ENCODE data around the gene TCF12.

TCF12 gene

DNA sequence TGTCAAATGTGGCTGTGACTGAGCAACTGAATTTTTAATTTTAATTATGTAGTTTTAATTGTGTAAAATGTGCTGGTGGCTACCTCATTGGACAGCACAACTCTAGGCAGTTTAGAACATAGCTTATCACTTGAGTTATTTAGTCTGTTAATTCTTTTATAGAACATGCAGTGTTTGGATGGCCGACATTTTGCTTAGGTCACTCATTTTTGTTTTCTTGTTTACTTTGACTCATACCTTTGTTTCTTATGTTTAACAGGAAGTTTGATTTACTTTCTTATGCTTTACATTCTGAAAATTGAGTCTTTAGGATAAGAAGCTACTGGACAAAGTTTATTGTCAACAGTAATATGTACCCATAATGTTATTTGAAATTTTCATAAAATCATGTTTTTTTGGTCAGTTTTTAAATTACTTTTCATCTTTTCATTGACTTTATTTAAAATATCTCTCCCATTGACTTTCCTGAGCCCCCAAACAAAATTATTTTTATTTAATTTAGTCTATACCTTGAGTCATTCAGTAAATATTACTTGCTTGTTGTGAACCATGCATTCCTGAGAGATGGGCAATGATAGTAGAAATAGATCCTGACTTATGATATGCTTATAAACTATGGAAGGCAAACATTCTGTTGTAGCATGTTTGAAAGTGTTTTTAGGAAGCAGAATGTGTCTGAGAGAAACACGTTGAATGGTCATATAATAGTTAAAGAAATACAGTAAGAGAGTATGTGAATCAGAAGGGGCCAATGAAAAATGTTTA is 60.6 kb downstream of the TCF12 start:
- H3K4me3 ChIP-seq (ENCODE audit: control insufficient read depth, low read depth, low read length) = no peak overlapping the region
- DNase-seq (ENCODE audit: low read depth) = peak; percentile 63
- no peak for TF ChIP-seq CTCF (conservative IDR thresholded peaks at IDR 0.05; ENCODE audit: control insufficient read depth, insufficient read depth, low read depth, low read length)

- no peak overlapping the region for H3K4me3 ChIP-seq (ENCODE audit: control insufficient read depth, low read depth, low read length)
- TF ChIP-seq CTCF (conservative IDR thresholded peaks at IDR 0.05; ENCODE audit: control insufficient read depth, insufficient read depth, low read depth, low read length) = no peak
- DNase-seq (ENCODE audit: low read depth) = no peak
Observed at GRCh38 chr15:56980473-56980872, 62.0 kb downstream of the TCF12 start.

- no peak for DNase-seq (ENCODE audit: low read depth)
- no peak overlapping the region for H3K4me3 ChIP-seq (ENCODE audit: control insufficient read depth, low read depth, low read length)
- no peak for TF ChIP-seq CTCF (conservative IDR thresholded peaks at IDR 0.05; ENCODE audit: control insufficient read depth, insufficient read depth, low read depth, low read length)
Observed at GRCh38 chr15:56981160-56981559, 62.7 kb downstream of the TCF12 start.

GRCh38 chr15:56982987-56983386 is 64.5 kb downstream of the TCF12 start:
- no peak for TF ChIP-seq CTCF (conservative IDR thresholded peaks at IDR 0.05; ENCODE audit: control insufficient read depth, insufficient read depth, low read depth, low read length)
- H3K4me3 ChIP-seq (ENCODE audit: control insufficient read depth, low read depth, low read length) = no peak overlapping the region
- no peak for DNase-seq (ENCODE audit: low read depth)

DNA sequence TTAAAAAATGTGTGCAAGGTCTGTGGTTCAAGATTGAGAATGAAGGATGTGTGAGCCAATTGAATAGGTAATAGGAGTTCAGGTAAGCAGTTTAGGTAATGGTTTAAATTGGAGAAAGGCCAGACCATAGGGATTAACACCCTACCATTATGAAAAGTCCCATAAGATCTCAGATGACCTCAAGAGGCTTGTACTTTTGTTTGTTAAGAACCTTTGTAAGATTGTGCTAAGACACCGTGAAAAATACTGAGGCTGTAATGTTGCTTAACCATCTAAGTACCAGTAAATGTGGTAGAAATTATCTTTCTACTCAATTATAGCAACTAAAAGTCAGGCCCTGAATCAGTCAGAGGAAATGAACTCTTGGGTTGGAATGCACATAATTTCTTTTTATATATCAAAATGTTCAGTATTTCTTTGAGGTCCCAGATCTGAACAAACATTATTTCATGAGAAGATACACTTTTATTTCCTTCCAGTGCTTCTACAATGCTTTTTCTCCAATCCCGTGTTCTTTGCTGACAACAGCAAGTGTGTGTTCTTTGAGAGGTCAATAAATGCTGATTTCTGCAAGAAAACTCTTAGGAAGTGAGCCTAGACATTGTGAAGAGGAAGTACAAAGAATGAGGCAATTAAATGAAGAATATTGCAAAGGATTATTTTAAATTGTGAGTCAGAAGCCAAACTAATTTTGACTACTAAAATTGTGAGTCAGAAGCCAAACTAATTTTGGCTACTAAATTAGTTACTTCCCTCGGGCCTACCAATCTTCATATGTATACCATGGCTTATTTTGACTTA is 66.4 kb downstream of the TCF12 start:
- TF ChIP-seq CTCF (conservative IDR thresholded peaks at IDR 0.05; ENCODE audit: control insufficient read depth, insufficient read depth, low read depth, low read length) = no peak
- DNase-seq (ENCODE audit: low read depth) = peak; percentile 70

GRCh38 chr15:56985856-56986255 is 67.4 kb downstream of the TCF12 start:
- no peak for TF ChIP-seq CTCF (conservative IDR thresholded peaks at IDR 0.05; ENCODE audit: control insufficient read depth, insufficient read depth, low read depth, low read length)
- H3K4me3 ChIP-seq (ENCODE audit: control insufficient read depth, low read depth, low read length) = no peak overlapping the region
- no peak for DNase-seq (ENCODE audit: low read depth)

More for the DNA sequence above, 66.4 kb downstream of the TCF12 start:
- no peak overlapping the region for H3K4me3 ChIP-seq (ENCODE audit: control insufficient read depth, low read depth, low read length)

Data from fibroblast of mammary gland (primary cell).